ENCODE results near the gene TRAPPC12.
"Not testable (repeated sequence)": the region's sequence is repeated elsewhere in the genome, so short reads cannot be mapped to it uniquely, and the experiment has no call there.

TRAPPC12 gene

DNA sequence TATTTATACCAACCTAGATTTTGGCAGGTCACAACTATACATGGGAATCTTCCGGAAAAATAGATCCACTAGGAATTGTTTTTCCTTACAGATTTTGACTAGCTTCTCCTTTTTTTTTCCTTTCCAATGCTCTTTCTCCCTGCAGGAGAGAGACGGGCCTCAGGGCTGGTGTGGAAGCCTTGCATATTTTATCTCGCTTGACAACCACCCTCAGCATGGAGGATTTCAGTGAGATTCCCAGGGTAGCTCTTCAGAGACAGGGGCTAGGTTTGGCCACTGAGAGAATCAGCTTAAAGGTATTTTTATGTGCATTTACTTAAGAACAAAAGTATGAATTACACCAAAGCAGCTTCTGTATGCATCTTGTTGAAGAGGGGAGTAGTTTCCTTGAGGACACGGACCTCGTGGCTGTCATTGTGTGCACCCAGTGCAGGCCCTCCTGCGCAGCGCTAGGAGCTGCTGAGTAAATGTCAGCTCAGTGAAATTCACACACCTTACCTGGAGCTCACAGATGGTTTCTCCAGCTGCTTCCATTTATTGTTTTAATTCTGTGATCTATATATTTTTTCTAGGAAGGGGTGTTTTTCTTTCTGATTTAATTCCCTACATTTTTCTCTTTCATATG, 54.4 kb downstream of the TRAPPC12 start:
- DNase-seq = no peak

DNA sequence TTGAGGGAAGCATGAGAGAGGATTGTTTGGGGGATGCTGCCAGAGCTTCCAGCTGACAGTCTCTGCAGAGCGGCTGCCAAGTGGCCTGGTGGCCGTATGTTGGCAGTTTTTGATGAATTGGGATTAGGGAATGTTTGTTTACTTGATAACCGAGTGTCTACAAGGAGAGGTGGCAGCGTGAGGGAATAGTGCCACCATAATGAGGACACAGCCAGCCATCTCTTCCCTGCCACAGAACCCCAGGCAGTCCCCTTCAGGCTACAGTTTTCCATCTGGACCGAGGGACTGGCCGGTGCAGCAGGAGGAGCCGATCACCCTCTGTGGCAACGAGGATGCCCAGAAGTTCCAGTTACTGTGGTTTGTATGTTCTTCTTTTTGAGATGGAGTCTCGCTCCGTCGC, 55.2 kb downstream of the TRAPPC12 start:
- DNase-seq = no peak

DNA sequence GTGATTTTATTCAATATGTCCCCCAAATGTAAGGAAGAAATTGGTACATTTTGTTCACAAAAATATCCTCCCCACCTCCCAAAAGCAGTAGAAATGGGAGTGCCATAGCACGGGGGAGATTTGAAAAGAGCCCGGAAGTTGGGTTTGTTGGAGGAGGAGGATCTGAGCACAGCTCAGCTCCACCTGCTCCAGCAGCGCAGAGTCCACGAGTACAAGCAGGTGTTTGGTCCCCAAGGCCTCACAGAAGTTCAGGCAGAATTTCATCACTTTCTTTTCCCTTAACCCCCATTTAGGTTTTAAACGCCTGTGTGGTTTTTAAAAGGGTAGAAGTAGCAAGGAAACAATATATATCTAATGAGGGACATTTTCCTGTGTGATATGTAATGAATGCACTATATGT, 56.0 kb downstream of the TRAPPC12 start:
- DNase-seq = no peak

- DNase-seq = no peak
Observed at GRCh38 chr2:3440477-3440876, 61.0 kb downstream of the TRAPPC12 start.

DNA sequence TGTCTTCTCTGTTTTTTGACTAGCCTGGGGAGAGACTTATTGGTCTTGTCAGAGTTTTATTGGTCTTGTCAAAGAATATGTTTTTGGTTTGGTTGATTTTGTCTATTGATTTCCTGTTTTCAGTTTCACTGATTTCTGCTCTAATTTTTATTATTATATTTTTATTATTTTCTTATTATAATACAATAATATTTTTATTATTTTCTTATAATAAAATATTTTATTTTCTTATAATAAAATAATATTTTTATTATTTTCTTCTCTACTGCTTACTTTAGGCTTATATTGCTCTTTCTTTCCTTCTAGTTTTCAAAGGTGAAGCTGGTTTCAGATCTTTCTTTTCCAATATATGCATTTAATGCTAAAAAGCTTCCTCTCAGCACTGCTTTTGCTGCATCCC, 62.0 kb downstream of the TRAPPC12 start:
- DNase-seq = no peak

- no peak for DNase-seq
Observed at GRCh38 chr2:3442185-3442584, 62.7 kb downstream of the TRAPPC12 start.

DNA sequence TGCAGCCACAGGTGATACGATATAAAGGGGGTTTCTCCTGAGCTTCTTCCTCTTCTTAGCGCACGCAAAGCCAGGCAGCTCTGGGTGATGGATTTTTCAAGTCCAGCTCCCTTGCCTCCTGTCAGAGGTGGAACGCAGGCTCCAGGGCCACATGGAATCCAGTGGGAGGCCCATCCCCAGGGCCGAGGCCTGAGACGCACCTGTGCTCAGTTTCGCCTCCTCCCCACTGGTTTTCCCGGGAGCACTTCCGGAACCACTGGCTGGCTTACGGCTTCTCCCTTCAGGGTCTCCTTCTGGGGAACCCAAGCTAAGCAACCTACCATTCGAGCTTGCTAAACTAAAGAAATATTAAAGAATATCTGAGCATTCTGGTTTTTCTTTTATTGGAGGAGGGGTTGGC, 63.6 kb downstream of the TRAPPC12 start:
- DNase-seq = no peak

GRCh38 chr2:3443506-3444084, 64.1 kb downstream of the TRAPPC12 start:
- no peak for DNase-seq

- no peak for DNase-seq
Observed at GRCh38 chr2:3445891-3446290, 66.4 kb downstream of the TRAPPC12 start.

DNA sequence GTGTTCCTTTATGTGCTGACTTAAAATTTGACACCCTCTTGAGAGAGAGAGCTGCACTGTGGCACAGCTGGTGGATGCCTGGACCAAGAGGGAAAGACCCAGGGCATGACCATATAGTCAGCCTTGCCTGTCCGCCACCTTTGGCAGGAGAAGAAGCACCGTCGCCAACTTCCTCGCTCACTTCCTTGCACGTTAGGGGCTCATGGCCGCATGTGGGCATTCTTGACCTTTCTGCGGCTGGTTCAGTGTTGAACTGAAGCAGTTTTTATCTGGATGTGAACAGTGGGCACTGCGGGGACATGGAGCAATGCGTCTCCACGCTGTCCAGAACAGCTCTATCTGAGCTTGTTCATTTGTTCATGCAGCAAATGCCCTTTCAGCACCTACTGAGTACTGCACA, 66.9 kb downstream of the TRAPPC12 start:
- DNase-seq = no peak

GRCh38 chr2:3447186-3447585, 67.7 kb downstream of the TRAPPC12 start:
- DNase-seq = not testable (repeated sequence)

- DNase-seq = no peak
Observed at GRCh38 chr2:3447789-3448317, 68.4 kb downstream of the TRAPPC12 start.

DNA sequence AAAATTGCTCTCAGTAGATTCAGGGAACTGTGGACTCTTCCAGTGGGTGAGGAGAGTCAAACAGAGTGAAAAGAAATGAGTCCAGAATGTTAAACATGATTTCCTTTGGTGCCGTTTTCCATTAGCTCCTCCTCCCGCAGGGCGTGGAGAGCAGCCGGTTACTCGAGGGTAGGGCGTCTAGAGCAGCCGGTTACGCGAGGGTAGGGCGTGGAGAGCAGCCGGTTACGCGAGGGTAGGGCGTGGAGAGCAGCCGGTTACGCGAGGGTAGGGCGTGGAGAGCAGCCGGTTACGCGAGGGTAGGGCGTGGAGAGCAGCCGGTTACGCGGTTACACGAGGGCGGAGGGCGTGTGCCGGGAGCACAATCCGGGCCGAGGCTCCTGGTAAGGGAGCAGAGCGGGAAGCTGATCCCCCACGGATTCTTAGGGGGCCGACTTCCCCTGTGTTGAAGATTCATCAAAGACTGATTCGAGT, 69.0 kb downstream of the TRAPPC12 start:
- not testable (repeated sequence) for DNase-seq

DNA sequence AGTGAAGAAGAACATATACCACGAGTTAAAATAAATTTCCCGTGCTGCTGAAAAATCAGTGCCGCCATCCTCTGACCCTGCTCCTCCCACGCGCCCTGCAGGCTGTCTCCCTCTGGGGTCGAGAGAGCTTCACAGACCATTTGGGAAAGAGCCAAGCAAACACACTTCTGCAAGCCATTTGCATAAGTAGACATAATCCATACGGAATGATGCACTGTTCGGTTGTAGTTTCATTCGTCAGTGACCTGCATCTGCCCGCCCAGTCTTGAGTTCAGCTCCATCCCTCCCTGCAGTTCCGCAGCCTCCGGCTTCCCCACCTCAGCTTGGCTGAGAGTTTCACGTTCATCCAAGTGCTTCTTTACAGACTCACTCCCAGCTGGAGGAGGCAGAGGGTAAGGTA, 69.6 kb downstream of the TRAPPC12 start:
- DNase-seq = no peak

DNA sequence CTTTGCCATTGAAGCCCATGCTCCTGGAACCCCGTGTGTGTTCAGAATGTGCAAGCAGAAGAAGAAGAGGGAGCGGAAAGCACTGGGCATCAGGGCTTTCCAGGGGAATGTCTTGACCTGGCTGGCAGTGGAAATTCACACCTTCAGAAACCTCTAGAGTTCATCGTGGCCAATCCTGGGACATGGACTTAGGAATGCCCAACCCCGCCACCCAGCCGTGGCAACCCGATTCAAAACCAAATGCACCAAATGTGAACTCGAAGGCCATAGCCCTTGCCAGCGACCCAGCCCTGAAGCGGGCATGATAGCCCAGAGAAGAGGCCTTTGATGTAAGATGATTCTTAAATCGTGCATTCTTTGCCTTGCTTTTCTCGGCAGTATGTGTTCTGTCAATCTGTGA, 70.4 kb downstream of the TRAPPC12 start:
- DNase-seq = no peak

DNA sequence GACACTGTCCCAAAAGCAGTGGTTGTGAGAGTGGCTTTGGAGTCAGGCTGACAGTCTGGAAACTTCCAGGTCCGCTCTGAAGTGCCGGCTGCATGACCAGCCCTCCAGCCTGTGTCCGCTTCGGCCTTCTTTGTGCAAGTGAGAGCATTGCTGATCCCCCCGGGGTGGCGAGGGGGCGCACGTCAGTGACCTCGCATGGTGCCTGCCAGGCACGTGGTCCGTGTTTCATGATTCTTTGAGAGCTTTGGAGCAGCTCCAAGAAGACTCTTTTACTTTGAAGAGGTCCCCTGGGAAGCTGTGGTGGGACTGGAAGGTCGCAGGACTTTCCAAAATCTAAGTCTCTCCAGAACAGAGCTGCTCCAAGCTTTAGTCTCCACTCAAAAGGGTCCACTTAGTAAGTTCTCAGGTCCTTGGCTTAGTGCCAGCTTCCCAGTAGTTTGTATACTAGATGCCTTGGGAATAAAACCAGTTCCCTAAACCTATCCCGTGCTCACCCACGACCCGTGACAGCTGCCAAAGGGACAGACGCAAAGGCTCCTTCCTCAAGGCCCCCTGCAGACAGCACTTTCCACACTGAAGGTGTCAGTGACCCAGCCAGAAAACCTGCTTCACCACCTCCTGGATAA, 71.0 kb downstream of the TRAPPC12 start:
- DNase-seq = no peak

DNA sequence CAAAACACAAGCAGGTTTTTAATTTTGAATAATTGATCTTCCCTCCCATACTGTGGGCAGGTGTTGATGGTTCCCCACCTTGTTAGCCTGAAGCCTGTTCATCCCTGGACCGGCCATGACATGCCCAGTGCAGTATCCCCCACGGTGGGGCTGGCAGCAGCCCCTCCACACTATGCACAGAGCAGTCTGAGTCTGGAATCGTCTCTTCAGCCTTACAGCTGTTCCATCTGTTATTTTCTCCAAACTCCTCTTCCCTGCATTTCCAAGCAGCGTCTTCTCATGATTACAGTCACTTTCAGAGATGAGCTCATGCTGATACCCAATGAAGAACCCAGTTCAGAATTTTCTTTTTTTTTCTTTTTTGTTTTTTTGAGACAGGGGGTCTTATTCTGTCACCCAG, 71.7 kb downstream of the TRAPPC12 start:
- no peak for DNase-seq

- no peak for DNase-seq
Observed at GRCh38 chr2:3451926-3452671, 72.6 kb downstream of the TRAPPC12 start.

DNA sequence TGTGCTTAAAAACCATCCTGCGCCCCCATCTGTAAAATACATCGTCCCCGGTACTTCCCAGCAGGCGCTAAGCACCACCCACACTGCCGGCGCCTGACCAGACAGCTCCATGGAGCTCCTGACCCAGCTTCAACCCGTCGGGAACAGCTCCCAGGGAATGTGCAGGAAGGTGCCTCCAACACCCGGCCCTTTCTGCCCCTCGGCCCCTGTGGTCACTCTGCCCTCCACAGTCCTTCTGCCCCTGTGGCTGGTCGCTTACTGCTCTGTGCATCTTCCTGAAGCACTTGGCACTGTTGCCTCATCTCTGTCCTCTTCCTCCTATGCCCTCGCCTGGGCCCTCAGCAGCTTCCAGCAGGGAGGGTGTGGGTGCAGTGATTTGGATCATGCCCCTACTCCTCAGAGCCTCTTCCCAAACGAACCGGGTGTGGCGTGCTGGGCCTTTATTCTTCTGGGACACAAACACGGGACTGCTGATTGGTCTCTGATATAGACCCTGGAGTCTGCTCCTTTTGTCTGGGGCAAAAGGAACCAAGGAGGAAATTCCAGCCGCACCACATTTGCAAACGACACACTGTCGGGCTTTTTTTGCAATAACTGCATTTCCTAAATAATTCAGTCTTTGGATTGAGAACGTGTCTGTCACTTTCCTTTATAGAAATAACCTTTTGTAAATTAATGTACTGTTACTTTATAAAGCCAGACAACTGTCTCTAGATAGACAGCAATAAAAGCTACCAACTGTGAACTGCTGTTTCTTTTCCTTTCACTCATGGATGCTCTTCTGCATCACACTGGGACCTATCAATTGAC, 73.9 kb downstream of the TRAPPC12 start:
- no peak for DNase-seq

GRCh38 chr2:3454005-3454404, 74.5 kb downstream of the TRAPPC12 start:
- not testable (repeated sequence) for DNase-seq

DNA sequence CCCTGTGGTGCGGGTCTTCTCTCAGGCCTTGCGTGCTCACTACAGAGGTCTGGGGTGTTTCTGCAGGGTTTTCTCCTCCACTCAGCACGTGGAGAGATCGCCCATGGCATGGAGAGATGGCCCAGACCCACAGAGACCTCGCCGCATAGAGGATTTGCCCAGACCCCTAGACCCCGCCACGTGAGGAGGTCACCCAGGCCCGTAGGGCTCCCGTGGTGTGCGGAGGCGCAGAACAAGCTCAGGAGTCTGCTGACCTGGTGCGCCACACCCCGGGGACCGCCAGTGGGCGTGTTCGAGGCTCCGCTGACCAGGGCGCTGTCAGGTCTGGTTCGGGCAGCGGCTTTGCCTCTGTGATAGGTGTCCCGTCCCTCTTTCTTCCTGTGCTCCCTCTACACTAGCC, 75.3 kb downstream of the TRAPPC12 start:
- DNase-seq = no peak

DNA sequence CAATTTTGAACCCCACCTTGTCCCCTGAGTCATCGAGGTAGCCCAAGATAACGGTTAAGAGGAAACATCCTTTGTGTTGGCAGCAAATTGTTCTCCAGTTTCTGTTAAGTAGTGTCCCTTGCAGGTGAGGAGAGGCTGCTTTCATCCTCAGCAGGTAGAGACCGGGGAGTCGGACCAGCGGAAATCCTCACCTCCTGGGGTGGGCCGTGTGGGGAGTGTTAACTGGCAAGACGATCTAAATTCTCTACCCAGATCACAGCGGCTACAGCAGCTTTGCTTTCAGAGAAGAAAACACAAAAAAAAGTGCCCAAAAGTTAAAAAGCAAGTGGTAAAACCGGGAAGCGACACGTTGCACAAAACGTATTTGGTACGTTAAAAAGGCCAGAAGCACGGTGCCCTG, 76.6 kb downstream of the TRAPPC12 start:
- DNase-seq = no peak
